Non-pigmented ciliary epithelial cell (primary cell): ENCODE measurements around the gene C9orf50.
"Not testable (repeated sequence)": the region's sequence is repeated elsewhere in the genome, so short reads cannot be mapped to it uniquely, and the experiment has no call there.

Source experiments
- DNase-seq: peaks from one replicate; pipeline ENCODE4 v3.0.0-alpha.2; 2010; ENCODE audit warnings: low read depth

Gene C9orf50

GRCh38 chr9:129620669-129621295 lies at the start of gene C9orf50:
TSS of gene C9orf50 (minus strand) at chr9:129621101. CDS start at chr9:129620574, 527 bp downstream.
- DNase-seq, result no peak

GRCh38 chr9:129669946-129670345 lies 49.0 kb upstream of the C9orf50 start:
- DNase-seq, result no peak

GRCh38 chr9:129669141-129669718 lies 48.3 kb upstream of the C9orf50 start:
- DNase-seq, result peak; percentile 44

GRCh38 chr9:129667850-129668249 lies 46.9 kb upstream of the C9orf50 start:
- no peak for DNase-seq

- no peak for DNase-seq
Measured at GRCh38 chr9:129667378-129667777, 46.5 kb upstream of the C9orf50 start.

- no peak for DNase-seq
Measured at GRCh38 chr9:129666575-129666974, 45.7 kb upstream of the C9orf50 start.

- no peak for DNase-seq
Measured at GRCh38 chr9:129665814-129666520, 45.1 kb upstream of the C9orf50 start.

GRCh38 chr9:129665389-129665775 lies 44.5 kb upstream of the C9orf50 start, which contains the start of gene PRRX2:
TSS of gene PRRX2 (plus strand) at chr9:129665647. CDS start at chr9:129665868, 221 bp downstream.
- DNase-seq, result no peak

- DNase-seq, result no peak
Measured at GRCh38 chr9:129664746-129665388, 44.0 kb upstream of the C9orf50 start.

GRCh38 chr9:129662239-129662638 lies 41.3 kb upstream of the C9orf50 start:
- DNase-seq, result not testable (repeated sequence)

GRCh38 chr9:129661029-129661428 lies 40.1 kb upstream of the C9orf50 start:
- no peak for DNase-seq

GRCh38 chr9:129656795-129657390 lies 36.0 kb upstream of the C9orf50 start:
- no peak for DNase-seq

GRCh38 chr9:129655696-129656095 lies 34.8 kb upstream of the C9orf50 start:
- DNase-seq, result no peak

GRCh38 chr9:129655154-129655553 lies 34.3 kb upstream of the C9orf50 start:
- DNase-seq, result no peak

GRCh38 chr9:129654554-129655040 lies 33.7 kb upstream of the C9orf50 start:
- DNase-seq, result no peak

GRCh38 chr9:129653823-129654553 lies 33.1 kb upstream of the C9orf50 start:
- no peak for DNase-seq

GRCh38 chr9:129650680-129651235 lies 29.9 kb upstream of the C9orf50 start:
- no peak for DNase-seq

GRCh38 chr9:129649726-129650679 lies 29.1 kb upstream of the C9orf50 start:
- no peak for DNase-seq

GRCh38 chr9:129648764-129649115 lies 27.8 kb upstream of the C9orf50 start:
- no peak for DNase-seq
